Measurements from ENCODE around the gene SDK1. TPM values are rescaled to one million over a fixed set of nuclear protein-coding genes. Genes with fewer than 3 reads are reported as not detected.

Gene SDK1
- total and polyA plus RNA-seq, 2 experiments from 2014 or later, result 2.1 to 10.0 TPM

DNA sequence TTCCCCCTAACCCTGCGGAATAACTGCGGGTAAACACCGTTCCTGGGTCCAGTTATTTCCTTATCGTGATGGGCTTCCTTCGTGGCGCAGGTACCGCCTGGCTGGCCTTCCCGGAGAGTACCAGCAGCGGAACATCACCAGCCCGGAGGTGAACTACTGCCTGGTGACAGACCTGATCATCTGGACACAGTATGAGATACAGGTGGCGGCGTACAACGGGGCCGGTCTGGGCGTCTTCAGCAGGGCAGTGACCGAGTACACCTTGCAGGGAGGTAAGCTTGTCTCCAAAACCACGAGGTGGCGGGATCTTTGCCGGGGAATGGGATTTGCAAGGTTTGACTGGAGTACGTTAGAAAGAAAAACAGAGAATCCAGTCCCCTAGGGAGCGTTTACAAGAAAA lies 716.0 kb downstream of the SDK1 start:
- peaks cover 55% of the 10 kb centered on the region for H3K36me3 Mint-ChIP-seq (ENCODE audit: low read depth)
- H3K9me2 ChIP-seq (ENCODE audit: insufficient read depth), result no peaks in the 10 kb centered on the region; the same call in 1 of the 2 replicates
- H2AFZ ChIP-seq, result no peak overlapping the region
- no peak overlapping the region for H3K4me3 ChIP-seq
- no peak overlapping the region for H3K27ac ChIP-seq (ENCODE audit: low read depth)
- H3K4me3 Mint-ChIP-seq, result no peak overlapping the region
- DNase-seq (ENCODE audit: low spot score) (no peak), ATAC-seq (no peak)
- H3K27ac Mint-ChIP-seq, result no peak overlapping the region
- H3K4me2 ChIP-seq, result no peak overlapping the region
- no peaks in the 10 kb centered on the region for H3K36me3 ChIP-seq (ENCODE audit: insufficient read depth)
- TF ChIP-seq, protein P1, sequence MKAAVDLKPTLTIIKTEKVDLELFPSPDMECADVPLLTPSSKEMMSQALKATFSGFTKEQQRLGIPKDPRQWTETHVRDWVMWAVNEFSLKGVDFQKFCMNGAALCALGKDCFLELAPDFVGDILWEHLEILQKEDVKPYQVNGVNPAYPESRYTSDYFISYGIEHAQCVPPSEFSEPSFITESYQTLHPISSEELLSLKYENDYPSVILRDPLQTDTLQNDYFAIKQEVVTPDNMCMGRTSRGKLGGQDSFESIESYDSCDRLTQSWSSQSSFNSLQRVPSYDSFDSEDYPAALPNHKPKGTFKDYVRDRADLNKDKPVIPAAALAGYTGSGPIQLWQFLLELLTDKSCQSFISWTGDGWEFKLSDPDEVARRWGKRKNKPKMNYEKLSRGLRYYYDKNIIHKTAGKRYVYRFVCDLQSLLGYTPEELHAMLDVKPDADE (IDR thresholded peaks at IDR 0.05), result no peak
- TF ChIP-seq EZH2phosphoT487 (IDR thresholded peaks at IDR 0.05; ENCODE audit: unreplicated experiment) (no peak), STAT1 (IDR thresholded peaks at IDR 0.05; ENCODE audit: unreplicated experiment) (no peak), POLR2AphosphoS5 (IDR thresholded peaks at IDR 0.05; ENCODE audit: low read depth) (no peak), CREB1 (CRISPR knock-in tag; IDR thresholded peaks at IDR 0.05; ENCODE audit: low read depth) (no peak), NANOG (IDR thresholded peaks at IDR 0.05; ENCODE audit: borderline replicate concordance) (no peak), JUNB (IDR thresholded peaks at IDR 0.05; ENCODE audit: unreplicated experiment) (no peak), ZNF331 (CRISPR knock-in tag; IDR thresholded peaks at IDR 0.05; ENCODE audit: low read depth) (no peak), EZH2 (IDR thresholded peaks at IDR 0.05; ENCODE audit: low read depth, unreplicated experiment) (no peak), ZNF114 (CRISPR knock-in tag; IDR thresholded peaks at IDR 0.05) (no peak)
- TF ChIP-seq, protein P2, sequence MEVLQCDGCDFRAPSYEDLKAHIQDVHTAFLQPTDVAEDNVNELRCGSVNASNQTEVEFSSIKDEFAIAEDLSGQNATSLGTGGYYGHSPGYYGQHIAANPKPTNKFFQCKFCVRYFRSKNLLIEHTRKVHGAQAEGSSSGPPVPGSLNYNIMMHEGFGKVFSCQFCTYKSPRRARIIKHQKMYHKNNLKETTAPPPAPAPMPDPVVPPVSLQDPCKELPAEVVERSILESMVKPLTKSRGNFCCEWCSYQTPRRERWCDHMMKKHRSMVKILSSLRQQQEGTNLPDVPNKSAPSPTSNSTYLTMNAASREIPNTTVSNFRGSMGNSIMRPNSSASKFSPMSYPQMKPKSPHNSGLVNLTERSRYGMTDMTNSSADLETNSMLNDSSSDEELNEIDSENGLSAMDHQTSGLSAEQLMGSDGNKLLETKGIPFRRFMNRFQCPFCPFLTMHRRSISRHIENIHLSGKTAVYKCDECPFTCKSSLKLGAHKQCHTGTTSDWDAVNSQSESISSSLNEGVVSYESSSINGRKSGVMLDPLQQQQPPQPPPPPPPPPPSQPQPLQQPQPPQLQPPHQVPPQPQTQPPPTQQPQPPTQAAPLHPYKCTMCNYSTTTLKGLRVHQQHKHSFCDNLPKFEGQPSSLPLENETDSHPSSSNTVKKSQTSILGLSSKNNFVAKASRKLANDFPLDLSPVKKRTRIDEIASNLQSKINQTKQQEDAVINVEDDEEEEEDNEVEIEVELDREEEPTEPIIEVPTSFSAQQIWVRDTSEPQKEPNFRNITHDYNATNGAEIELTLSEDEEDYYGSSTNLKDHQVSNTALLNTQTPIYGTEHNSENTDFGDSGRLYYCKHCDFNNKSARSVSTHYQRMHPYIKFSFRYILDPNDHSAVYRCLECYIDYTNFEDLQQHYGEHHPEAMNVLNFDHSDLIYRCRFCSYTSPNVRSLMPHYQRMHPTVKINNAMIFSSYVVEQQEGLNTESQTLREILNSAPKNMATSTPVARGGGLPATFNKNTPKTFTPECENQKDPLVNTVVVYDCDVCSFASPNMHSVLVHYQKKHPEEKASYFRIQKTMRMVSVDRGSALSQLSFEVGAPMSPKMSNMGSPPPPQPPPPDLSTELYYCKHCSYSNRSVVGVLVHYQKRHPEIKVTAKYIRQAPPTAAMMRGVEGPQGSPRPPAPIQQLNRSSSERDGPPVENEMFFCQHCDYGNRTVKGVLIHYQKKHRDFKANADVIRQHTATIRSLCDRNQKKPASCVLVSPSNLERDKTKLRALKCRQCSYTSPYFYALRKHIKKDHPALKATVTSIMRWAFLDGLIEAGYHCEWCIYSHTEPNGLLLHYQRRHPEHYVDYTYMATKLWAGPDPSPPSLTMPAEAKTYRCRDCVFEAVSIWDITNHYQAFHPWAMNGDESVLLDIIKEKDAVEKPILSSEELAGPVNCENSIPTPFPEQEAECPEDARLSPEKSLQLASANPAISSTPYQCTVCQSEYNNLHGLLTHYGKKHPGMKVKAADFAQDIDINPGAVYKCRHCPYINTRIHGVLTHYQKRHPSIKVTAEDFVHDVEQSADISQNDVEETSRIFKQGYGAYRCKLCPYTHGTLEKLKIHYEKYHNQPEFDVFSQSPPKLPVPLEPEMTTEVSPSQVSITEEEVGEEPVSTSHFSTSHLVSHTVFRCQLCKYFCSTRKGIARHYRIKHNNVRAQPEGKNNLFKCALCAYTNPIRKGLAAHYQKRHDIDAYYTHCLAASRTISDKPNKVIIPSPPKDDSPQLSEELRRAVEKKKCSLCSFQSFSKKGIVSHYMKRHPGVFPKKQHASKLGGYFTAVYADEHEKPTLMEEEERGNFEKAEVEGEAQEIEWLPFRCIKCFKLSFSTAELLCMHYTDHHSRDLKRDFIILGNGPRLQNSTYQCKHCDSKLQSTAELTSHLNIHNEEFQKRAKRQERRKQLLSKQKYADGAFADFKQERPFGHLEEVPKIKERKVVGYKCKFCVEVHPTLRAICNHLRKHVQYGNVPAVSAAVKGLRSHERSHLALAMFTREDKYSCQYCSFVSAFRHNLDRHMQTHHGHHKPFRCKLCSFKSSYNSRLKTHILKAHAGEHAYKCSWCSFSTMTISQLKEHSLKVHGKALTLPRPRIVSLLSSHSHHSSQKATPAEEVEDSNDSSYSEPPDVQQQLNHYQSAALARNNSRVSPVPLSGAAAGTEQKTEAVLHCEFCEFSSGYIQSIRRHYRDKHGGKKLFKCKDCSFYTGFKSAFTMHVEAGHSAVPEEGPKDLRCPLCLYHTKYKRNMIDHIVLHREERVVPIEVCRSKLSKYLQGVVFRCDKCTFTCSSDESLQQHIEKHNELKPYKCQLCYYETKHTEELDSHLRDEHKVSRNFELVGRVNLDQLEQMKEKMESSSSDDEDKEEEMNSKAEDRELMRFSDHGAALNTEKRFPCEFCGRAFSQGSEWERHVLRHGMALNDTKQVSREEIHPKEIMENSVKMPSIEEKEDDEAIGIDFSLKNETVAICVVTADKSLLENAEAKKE (CRISPR knock-in tag; IDR thresholded peaks at IDR 0.05), result no peak
- TF ChIP-seq, protein P3, sequence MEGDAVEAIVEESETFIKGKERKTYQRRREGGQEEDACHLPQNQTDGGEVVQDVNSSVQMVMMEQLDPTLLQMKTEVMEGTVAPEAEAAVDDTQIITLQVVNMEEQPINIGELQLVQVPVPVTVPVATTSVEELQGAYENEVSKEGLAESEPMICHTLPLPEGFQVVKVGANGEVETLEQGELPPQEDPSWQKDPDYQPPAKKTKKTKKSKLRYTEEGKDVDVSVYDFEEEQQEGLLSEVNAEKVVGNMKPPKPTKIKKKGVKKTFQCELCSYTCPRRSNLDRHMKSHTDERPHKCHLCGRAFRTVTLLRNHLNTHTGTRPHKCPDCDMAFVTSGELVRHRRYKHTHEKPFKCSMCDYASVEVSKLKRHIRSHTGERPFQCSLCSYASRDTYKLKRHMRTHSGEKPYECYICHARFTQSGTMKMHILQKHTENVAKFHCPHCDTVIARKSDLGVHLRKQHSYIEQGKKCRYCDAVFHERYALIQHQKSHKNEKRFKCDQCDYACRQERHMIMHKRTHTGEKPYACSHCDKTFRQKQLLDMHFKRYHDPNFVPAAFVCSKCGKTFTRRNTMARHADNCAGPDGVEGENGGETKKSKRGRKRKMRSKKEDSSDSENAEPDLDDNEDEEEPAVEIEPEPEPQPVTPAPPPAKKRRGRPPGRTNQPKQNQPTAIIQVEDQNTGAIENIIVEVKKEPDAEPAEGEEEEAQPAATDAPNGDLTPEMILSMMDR (conservative IDR thresholded peaks at IDR 0.05; ENCODE audit: low read depth in 2 of 2), result no peak
- TF ChIP-seq, protein P4, sequence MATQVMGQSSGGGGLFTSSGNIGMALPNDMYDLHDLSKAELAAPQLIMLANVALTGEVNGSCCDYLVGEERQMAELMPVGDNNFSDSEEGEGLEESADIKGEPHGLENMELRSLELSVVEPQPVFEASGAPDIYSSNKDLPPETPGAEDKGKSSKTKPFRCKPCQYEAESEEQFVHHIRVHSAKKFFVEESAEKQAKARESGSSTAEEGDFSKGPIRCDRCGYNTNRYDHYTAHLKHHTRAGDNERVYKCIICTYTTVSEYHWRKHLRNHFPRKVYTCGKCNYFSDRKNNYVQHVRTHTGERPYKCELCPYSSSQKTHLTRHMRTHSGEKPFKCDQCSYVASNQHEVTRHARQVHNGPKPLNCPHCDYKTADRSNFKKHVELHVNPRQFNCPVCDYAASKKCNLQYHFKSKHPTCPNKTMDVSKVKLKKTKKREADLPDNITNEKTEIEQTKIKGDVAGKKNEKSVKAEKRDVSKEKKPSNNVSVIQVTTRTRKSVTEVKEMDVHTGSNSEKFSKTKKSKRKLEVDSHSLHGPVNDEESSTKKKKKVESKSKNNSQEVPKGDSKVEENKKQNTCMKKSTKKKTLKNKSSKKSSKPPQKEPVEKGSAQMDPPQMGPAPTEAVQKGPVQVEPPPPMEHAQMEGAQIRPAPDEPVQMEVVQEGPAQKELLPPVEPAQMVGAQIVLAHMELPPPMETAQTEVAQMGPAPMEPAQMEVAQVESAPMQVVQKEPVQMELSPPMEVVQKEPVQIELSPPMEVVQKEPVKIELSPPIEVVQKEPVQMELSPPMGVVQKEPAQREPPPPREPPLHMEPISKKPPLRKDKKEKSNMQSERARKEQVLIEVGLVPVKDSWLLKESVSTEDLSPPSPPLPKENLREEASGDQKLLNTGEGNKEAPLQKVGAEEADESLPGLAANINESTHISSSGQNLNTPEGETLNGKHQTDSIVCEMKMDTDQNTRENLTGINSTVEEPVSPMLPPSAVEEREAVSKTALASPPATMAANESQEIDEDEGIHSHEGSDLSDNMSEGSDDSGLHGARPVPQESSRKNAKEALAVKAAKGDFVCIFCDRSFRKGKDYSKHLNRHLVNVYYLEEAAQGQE (IDR thresholded peaks at IDR 0.05; ENCODE audit: unreplicated experiment), result no peak
- no peaks in the 10 kb centered on the region for H3K27me3 ChIP-seq (ENCODE audit: insufficient read depth)
- H3F3A ChIP-seq (replicated peaks; ENCODE audit: low read depth), result no peaks in the 10 kb centered on the region
- peaks cover 12% of the 10 kb centered on the region for H3K4me1 ChIP-seq (ENCODE audit: insufficient read depth)
- no peaks in the 10 kb centered on the region for H3K79me2 ChIP-seq (replicated peaks; ENCODE audit: insufficient read depth)
- H4K20me1 ChIP-seq (replicated peaks; ENCODE audit: insufficient read depth), result no peaks in the 10 kb centered on the region
- H3K27me3 Mint-ChIP-seq (ENCODE audit: insufficient read depth, low read depth, poor library complexity), result peaks cover 8% of the 10 kb centered on the region
- H3K9me3 Mint-ChIP-seq, result peaks cover 31% of the 10 kb centered on the region
- peaks cover 14% of the 10 kb centered on the region for H3K4me1 Mint-ChIP-seq

All from GM23338 (cell line).